KG1 (cell line): Measurements from ENCODE around the gene TBCD.

Source experiments
- DNase-seq: peaks from one replicate; lab custom pipeline; 2025; lab: John Stamatoyannopoulos, UW

The TBCD gene

DNA sequence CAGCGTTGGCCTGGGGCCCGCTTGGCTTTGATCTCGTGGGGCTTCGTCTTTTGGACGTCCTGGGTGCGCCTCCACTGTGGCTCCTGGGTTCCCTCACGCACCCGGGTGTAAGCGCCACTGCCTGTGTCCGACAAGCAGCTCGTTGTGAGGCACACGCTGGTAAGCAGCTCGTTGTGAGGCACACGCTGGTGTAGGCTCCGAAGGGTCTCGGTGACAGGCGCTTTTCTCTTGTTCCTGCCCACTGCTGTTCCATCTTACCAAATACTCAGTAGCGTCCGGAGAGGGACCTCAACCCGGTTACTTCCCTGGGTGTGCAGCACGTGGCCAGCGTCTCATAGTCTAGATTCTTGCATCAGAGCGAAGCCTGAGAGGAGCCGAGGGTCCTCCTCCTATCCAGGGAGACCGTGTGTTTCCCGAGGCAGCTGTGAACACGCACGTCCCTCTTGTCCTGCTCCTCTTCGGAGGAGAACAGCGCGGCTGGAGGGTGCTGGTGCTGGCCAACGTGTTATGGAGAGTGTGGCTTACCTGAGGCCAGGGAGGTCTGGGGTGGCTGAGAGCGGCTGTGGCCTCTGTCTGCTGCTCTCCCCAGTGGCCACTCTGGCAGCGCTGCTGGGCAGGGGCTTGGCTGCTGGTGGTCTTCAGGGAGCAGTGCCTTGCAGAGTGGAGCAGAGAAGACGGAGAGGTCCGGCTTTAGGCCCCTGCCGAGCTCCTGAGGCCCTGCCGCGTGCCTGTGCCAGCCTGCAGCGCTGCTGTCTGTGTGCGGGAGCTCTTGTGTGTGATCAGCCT, 120.1 kb downstream of the TBCD start:
- no peak for DNase-seq

GRCh38 chr17:82872591-82873520, 121.0 kb downstream of the TBCD start:
- no peak for DNase-seq

DNA sequence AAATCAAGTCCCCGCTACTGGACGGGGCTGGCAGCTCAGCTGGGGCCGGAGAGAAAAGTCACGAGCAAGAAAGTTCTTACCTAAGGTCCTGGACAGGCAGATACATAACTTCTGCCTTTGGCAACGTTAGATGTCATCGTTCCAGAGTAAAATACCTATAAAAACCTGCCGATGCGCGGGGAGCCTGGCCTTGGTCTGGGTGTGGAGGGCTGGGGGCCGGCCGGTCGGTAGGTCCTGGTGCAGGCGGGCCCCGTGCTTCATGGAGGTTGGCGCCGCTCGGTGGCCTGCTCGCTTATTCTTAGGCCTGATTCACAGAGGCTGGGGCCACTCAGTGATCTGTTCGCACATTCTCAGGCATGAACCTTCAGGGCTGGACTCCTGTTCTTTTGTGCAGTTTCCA, 121.7 kb downstream of the TBCD start:
- DNase-seq = no peak

DNA sequence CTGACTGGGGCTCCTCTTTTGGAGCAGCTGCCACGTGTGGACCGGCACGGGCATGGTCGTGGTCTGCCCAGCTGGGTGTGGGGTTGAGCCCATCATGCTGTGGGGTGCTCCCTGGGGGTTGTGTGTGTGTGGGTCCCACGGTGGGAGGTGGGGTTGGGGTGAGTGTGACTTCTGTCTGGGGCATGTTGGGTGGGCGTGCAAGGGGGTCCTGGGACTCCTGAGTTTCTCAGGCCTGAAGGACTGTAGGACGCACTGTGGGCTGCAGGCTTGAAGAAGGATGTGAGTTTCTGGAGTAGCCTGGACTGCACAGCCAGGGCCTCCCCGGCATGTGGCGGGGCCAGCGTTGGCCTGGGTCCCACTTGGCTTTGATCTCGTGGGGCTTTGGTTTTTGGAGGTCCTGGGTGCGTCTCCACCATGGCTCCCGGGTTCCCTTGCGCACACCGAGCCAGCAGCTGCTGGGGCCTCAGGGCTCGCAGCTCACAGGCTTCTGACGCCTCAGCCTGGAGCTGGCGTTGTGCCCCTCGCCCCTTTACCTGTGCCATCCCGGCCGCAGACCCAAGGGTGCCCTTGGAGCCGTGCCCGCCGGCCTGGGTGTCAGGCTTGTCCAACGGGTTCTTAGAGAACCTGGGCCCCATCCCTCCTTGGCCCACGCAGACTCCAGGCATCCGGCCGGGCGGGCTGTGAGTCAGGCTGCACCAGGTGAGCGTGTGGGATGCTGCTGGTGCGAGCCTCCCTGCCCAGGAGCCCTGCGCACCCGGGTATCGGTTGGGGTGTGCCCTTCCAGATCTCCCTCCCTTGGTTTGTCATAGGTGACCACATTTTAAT, 122.4 kb downstream of the TBCD start:
- no peak for DNase-seq

DNA sequence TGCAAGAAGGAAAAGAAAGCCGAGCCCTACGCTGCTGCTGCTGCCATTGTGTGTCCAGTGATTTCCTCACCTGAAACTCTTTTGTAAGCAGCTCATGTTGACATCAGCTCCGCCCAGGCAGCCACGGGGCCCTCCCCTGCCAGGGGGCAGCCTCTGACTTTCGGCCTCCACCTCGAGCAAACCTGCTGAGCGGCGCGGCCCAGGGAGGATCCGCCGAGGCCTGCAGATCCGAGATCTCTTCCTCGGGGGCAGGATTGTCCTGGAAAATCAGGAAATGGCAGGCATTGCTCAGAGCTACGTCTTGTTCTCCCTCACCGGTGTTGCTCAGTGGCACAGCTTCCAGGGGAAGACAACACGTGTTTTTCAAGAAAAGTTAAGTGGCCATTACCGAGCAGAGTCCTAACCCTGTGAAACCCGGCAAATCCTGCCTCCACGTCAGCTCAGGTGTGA, 123.6 kb downstream of the TBCD start:
- no peak for DNase-seq

DNA sequence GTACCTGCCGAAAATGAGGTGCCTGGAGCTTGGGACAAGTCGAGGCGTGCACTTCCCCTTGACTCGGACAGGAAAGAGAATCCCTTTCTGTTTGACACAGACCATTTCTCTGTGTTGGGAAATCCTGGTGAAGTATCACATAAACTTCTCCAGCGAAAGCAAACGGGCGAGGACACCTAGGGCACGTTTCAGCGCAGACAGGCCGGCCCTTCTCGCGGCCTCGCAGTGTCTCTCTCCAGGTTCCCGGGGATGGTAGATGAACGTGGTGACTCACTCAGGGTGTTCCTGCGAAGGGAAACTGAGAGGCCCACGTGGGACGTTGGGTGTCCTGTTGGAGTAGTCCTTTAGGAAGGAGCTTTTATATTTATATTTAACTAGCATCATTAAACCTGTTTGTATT, 124.3 kb downstream of the TBCD start:
- DNase-seq = no peak

GRCh38 chr17:82876602-82877379, 124.9 kb downstream of the TBCD start:
- DNase-seq = no peak

DNA sequence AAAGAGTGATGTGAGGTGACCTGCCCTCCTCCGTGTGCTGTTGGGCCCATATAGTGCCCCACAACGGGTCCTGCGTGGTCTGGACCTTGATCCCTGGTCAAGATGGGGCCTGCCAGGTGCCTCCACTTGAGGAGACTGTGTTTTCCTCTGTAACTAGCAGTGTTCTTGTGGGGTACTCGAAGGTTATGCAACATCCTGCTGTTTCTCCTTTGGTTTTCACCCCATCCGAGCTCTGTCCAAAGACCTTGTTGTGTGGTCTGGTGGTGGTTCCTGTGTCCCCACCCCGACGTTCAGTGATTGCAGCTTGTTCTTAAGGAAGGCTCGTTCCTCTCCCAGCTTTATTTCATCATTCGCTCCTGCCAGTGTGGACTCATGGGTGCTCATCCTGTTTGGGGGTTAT, 126.7 kb downstream of the TBCD start:
- no peak for DNase-seq

GRCh38 chr17:82879241-82879640, 127.4 kb downstream of the TBCD start:
- no peak for DNase-seq

DNA sequence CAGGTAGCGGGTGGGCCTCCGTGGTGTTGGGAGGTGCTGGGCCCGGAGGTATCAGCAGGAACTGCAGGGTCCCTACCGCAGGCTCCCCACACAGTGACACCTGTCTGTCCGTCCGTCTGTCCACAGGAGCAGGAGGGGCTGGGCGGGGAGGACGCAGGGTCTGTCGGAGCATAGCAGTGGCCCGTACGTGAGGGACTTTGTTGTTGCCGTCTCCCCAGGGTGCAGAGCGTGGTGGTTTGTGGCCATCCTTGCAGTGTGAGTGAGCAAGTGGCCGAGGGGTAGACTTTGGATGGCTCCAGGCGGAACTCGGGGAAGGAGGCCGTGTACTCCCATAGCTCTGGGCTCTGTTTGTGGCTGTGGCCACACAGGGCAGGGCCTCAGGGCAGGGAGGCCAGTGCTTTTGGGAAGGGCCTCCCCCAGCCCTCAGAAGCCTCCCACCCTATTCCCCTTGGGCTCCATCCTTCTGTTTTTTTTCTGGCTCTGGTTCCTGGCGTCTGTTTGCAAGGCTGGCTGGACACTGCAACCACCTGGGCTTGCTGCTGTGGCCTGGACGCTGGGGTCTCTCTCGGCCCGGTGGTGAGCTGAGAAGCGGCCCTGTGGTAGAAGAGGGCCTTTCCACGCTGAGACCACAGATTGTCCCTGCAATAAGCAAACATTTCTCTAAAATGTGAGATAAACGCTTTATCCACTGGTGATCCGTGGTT, 128.9 kb downstream of the TBCD start:
- DNase-seq = no peak

DNA sequence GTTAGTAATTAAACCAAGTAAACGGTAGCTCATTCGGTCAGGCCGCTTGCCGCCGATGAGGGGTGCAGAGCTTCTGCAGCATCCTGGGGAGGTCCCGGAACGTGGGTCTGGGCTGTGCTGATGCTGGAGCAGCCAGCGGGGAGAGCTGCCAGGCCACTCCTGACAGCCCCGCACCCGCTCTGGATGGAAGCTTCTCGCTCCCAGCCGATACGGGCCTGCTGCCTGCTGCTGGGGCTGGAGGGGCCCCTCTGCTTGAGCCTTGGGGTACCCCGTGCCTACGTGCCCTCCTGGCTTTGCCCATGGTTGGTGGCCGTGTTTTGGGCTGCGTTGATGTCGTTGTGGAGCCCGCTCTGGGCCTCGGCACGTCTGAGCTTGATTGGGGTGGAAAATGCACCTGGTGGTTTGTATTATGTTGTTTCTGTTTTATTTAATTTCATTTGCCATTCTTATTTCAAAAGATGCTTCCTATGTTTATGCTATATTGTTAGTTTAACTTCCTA, 129.5 kb downstream of the TBCD start:
- DNase-seq = no peak

DNA sequence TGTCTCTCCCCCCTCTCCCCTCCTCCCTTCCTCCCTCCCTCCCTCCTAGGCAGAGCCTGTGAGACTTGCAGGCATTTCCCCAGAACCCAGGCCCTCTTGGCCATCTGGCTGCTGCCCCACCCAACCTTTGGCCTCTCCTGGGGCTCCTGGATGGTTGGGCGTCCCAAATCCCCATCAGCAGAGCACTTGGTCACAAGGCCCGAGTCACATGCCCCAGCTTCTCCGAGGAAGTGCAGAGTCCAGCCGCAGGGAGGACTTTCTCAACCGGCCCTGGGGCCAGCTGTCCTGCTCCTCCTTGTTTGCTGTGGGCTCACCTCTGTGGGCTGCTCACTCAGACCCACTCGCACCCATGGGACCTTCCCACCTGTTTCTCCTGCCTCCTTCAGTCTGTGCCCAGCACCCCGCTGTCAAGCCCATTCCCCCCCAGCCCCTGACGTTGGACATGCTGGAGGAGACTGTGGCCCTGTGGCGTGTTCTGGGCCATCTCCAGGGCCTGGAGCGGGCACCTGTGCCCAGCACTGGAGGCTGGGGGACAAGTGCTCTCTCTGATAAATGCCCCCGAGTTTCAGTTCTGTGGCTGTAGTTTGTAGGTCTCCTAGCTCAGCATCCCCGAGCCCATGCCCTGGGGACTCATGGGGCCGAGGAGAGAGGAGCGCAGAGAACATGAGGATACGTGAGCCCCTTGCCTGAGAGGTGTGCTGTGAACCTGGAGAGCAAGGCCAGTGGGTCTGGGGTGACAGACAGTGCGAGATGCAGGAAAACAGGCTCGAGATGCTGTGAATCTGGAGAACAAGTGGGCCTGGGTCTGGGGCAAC, 130.2 kb downstream of the TBCD start:
- DNase-seq = no peak

GRCh38 chr17:82882715-82883418, 131.0 kb downstream of the TBCD start:
- DNase-seq = no peak

DNA sequence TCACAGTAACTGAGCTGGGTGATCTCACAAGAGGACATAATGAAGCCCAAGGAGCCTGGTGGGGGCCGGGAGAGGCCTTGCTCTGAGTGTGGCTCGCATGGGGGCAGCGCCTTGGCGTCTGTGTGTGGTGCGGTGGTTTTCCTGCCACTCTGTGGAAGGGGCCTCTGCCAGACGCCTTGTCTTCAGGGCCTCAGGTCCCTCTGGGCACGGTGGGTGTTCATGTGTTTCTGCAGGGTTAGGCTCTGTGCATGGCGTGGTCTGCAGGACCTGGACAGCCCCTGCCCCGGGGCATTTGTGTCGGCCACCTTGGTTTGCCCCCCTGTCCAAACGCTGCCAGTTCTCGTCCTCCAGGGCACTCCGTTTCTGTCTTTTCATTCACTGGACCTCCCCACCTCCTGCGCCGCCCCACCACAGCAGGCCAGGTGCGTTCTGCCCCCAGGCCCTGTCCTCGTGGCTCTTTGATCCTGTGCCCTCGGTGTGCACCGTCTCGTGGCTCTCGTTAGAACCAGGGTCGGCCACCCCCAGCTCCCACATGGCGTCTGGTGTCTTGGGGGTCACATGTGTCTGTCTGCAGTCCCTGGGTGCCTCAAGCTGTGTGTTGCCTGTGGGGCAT, 131.7 kb downstream of the TBCD start:
- no peak for DNase-seq

DNA sequence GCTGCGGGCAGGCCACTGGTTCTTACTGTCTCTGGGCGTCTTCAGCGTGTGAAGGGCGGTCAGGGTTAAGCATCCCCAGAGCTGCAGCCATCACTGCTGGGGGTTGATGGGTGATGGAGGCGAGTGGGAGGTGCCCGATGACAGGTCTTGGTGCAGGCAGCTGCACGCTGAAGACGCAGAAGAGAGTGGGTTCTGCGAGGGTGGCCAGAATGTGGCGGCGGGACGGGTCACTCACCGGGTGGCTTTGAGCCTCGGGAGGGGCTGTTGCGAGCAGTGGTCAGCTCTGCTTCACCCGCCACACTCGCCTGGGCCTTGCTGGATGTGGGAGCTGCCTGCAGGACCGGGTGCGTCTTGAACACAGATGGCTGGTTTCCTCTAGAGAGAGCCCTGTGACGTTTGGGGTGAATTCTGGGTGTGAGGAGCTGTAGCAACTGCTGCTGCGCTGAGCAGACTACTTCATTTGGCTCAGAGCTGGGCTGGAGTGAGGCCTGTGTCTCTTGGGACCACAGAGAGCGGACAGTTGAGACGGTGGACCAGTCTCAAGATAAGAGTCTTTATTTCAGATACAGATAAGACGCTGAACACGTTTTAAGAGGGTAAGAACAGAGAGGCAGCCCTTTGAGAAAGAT, 132.6 kb downstream of the TBCD start:
- no peak for DNase-seq

GRCh38 chr17:82884970-82885353, 133.1 kb downstream of the TBCD start:
- no peak for DNase-seq

- no peak for DNase-seq
These were observed 135.6 kb downstream of the TBCD start for GRCh38 chr17:82887255-82888164.
